C4-2B (cell line): ENCODE results near the gene IQSEC1.

Experiments
- H3K27ac ChIP-seq: fragments of 450-650 bp; 2 replicates; pipeline ENCODE4 v1.5.1; 2017
- ZFX ChIP-seq: fragments of 450-650 bp; IDR thresholded peaks from 2 replicates; pipeline ENCODE4 v1.6.1; 2017
- TF ChIP-seq, protein P1 (sequence below): fragments of 450-650 bp; conservative IDR thresholded peaks from 2 replicates; pipeline ENCODE4 v1.5.1; 2017; ENCODE audit warnings: mild to moderate bottlenecking

The IQSEC1 gene

DNA sequence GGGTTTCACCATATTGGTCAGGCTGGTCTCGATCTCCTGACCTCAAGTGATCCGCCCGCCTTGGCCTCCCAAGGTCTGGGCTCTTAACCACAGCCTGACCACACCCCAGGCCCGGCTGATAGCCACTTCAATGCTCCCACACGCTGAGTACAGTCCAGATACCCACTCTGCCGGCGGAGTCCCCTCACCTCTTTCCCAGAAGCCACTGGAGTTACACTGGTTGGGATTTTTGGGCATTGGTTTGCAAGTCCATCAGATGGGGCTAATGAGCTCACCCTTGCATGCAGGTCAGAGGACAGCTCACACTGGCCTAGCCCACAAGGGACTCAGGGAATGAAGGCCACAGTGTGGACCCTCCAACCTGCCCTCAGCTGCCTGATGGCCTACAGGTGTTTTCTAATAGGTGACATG, 60.1 kb downstream of the IQSEC1 start:
- TF ChIP-seq, protein P1, sequence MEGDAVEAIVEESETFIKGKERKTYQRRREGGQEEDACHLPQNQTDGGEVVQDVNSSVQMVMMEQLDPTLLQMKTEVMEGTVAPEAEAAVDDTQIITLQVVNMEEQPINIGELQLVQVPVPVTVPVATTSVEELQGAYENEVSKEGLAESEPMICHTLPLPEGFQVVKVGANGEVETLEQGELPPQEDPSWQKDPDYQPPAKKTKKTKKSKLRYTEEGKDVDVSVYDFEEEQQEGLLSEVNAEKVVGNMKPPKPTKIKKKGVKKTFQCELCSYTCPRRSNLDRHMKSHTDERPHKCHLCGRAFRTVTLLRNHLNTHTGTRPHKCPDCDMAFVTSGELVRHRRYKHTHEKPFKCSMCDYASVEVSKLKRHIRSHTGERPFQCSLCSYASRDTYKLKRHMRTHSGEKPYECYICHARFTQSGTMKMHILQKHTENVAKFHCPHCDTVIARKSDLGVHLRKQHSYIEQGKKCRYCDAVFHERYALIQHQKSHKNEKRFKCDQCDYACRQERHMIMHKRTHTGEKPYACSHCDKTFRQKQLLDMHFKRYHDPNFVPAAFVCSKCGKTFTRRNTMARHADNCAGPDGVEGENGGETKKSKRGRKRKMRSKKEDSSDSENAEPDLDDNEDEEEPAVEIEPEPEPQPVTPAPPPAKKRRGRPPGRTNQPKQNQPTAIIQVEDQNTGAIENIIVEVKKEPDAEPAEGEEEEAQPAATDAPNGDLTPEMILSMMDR: no peak
- TF ChIP-seq ZFX: no peak
- H3K27ac ChIP-seq: no peak overlapping the region

DNA sequence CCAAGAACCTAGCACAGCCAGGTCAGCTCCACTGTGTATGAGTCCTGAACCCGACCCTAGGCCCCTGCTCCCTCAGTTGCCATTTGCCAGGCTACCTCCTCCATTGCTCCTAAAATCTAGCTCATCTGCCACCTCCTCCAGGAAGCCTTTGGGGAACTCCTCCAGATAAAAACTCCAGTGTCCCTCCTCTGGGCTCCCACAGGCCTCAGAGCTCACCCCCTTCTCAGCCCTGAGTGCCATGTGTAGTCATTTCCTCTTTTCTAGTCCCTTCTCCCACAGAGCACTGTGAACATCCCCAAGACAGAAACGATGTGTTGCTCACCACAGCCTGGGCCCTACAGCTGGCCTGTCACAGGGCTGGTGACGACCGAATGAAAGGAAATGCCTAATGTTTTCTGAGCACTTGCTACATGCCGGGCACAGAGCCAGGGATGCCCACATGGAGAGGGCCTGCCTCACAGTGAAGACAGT, 61.0 kb downstream of the IQSEC1 start:
- TF ChIP-seq, protein P1: no peak
- no peak for TF ChIP-seq ZFX
- H3K27ac ChIP-seq: no peak overlapping the region

DNA sequence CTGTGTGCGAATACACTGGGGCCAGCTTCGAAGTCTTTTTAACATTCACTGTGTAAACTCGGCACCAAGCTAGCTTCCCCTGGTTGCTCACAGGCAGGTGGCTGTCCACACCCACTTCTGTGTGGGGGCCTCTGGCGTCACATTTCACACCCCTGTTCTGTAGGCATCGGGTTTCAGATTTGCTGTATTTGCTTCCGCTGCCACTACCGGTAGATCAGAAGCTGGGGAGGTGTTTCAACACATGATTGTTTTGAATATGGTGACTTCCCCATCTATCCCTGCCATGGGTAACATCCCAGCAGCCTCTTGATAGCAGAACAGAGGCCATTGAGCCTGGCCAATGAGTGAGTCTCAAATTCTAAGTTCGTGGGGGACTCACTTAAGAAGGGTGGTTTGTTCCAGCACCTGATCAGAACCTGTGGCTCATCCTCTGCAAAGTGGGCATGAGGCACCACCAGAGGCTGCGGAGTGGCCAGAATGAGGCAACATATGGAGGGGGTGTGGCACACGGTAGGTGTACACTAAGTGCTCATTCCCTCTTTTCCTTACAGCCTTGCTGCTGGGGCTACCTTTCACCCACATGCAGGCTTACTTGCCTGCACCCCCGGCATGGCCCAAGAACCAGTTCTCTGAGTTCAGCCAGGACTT, 61.5 kb downstream of the IQSEC1 start:
- no peak overlapping the region for H3K27ac ChIP-seq

DNA sequence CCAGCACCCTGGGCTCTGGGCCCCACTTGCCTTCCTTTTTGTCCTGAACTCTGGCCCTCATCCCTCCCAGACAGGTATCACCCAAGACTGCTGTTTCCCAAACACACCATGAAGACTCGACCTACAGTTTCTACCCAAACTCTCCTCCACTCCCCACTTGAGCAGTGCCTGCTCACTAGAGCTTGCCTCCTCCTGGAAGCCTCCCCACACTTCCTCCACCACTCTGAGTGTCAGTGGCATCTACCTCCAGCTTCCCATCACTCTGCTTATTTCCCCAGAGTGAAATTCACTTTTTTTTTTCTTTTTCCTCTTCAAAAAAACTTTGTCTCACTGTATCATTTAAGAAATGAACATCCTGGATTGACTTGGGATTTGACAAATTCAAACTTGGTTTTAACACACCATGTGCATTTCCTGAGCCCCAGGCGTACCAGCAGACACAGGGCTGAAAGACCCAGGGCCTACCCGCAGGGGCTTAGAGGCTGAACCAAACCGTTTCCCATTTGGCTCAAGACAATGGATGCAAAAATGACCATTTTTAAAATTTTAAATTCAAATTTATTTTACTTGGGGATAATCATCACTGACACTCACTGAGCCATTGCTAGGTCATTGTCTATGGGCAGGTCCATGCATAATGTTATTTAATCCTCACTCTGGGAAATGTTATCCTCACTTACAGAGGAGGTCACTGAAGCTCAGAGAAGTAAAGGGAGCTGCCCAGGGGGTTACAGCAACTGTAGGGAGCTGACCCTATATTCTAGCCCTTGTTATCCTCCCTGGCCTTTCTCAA, 62.3 kb downstream of the IQSEC1 start:
- TF ChIP-seq ZFX: no peak
- TF ChIP-seq, protein P1: no peak
- H3K27ac ChIP-seq: no peak overlapping the region

More for the DNA sequence above, 61.5 kb downstream of the IQSEC1 start:
- no peak for TF ChIP-seq ZFX
- TF ChIP-seq, protein P1: no peak

DNA sequence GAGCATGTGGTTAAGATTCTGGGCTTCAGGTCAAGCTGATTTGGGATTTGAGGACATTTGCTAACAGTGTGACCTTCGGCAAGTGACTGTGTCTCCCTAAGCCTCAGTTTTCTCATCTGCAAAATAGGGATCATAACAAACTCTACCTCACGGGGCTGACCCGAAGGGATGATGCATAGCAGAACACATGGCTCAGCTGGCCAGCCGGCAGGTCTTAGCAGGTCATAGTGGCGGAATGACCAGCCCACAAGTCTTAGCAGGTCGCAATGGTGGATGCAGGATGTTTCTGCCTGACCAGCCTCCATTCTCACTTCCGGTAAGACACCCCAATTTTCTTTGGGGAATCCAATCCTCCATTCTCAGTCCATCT, 63.3 kb downstream of the IQSEC1 start:
- TF ChIP-seq, protein P1: no peak
- no peak for TF ChIP-seq ZFX
- H3K27ac ChIP-seq: no peak overlapping the region

DNA sequence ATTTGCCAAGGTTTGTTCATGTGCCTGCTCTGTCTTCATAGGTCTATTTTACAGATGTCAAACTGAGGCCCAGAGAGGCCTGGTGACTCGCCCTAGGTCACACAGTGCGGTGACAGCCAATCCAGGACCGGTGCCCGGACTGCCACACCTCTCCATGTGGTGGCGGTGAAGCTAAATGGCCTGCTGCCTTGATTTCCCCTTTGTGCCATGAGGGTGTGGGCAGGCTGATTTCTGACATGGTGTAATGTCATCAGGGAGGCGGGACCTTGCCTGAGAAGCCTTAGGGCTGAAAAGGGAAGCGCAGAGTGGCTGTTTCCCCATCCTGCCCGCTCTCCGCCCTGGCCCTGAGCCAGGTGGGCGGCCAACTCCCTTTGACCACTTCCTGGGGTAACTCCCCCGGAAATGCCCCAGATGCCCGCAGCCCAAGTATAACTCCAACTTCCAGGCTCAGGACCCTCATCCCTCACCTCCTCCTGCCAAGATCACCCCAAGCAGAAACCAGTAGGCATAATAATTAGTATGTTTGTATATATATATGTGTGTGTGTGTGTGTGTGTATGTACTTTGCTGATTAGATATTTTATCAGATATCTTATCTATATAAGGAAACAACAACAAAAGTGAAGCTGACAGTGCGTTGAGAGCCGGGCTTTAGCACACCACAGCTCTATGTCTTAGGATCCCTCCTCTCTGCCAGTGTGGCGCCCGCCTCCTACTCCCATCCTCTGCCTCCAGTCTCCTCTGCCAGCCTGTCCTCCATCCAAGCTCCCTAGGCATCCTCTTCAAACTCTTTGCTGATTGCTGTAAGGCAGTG, 63.9 kb downstream of the IQSEC1 start:
- no peak for TF ChIP-seq ZFX
- TF ChIP-seq, protein P1: no peak
- H3K27ac ChIP-seq: no peak overlapping the region
